GM19328 (cell line): ENCODE measurements around the gene ISLR2.
A peak's percentile ranks its signal among the peaks of the same experiment; 100 is the strongest.
"Not testable (repeated sequence)": the region's sequence is repeated elsewhere in the genome, so short reads cannot be mapped to it uniquely, and the experiment has no call there.

Source experiments
- ATAC-seq: cut with Tn5 transposase; IDR thresholded peaks from one replicate; pipeline ENCODE4 v1.9.1; 2021; ENCODE audit warnings: mild to moderate bottlenecking, moderate library complexity; ENCODE audit not compliant: unreplicated experiment

The ISLR2 gene

DNA sequence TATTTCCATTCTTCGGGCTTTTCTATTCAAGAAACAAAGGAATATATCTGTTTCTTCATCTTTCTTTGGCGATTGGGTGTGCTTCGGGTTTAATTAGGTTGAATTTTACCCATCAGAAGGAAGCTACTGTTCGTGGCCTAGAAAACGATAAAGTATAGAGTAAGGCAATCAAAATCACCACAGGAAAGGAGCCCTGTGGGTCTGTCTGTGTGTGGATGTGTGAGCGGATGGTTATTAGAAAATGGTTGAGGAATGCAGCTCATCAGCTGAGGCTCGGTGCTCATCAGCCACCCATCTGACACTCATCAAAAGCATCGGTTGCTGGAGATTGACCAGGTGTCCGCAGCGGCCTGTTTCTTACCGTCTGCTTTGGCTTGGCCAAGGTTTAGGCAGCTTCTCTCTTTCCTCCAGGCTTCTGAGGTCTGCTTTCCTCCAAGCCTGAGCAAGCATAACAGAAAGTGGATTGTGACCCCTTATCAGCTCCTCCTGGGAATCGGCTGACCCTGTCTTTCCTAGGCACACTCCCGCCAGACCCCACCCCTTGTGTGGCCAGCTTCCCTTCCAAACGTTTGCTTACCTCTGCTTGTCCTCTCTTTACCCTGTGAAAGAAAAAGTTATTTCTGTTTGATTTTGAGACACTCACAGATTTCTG lies 25.5 kb downstream of the ISLR2 start:
- ATAC-seq = no peak

DNA sequence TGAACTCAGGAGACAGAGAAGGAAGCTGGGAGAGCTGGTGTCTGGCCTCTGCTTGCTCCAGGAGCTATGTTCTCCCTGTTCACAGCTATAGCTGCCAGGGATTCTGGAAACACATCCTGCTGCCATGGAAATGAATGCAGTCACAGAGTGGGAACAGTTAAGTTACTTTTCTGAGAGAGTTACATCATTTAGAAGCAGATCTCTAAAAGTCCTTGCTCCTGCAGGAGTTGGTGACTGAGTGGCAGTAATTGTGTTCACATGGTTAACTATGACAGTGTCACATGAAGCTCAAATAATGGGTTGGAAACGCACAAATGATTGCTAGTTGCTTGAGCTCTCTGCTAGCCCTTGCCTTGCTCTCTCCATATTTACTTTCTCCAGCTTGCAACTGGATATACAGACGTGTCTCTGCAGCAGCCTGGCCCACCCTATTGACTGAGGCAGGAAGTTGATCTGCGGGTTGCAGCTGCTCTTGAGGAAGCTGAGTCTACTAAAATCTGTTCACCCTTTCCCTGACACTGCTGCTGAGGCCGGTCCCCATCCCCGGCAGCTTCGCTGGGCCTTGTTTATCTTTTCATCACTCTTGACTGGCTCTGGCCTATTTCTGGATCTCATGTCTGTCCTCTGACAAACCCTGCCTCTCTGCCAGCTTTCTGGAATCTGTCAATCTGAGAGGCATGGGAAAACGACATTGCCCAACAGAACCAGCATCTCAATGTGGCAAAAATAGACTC lies 26.5 kb downstream of the ISLR2 start:
- no peak for ATAC-seq

GRCh38 chr15:74157868-74158827 lies 27.8 kb downstream of the ISLR2 start:
- no peak for ATAC-seq

- ATAC-seq = peak; percentile 62
Measured at GRCh38 chr15:74158855-74159650, 28.7 kb downstream of the ISLR2 start.

- no peak for ATAC-seq
Measured at GRCh38 chr15:74159773-74160172, 29.4 kb downstream of the ISLR2 start.

DNA sequence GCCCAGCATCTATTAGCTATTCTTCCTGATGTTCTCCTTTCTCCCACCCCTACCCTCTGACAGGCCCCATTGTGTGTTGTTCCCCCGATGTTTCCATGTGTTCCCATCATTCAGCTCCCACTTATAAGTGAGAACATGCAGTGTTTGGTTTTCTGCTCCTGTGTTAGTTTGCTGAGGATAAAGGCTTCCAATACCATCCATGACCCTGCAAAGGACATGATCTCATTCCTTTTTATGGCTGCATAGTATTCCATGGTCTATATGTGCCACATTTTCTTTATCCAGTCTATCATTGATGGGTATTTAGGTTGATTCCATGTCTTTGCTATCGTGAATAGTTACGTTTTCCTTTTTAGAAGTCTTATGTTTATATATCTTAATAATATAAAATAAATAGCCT lies 30.0 kb downstream of the ISLR2 start:
- not testable (repeated sequence) for ATAC-seq

DNA sequence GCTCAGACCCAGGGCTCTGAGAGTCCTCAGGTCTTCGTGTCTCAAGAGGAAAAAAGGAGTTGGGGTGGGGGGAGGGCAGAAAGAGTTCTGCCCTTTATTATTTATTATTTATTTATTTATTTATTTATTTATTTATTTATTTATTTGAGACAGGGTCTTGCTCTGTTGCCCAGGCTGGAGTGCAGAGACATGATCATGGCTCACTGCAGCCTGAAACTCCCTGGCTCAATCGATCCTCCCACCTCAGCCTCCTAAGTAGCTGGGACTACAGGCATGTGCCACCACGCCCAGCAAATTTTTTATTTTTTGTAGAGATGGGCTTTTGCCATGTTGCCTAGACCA lies 31.8 kb downstream of the ISLR2 start:
- not testable (repeated sequence) for ATAC-seq

GRCh38 chr15:74165461-74165860 lies 35.1 kb downstream of the ISLR2 start:
- ATAC-seq = no peak

- no peak for ATAC-seq
Measured at GRCh38 chr15:74167891-74168331, 37.5 kb downstream of the ISLR2 start.

- ATAC-seq = no peak
Measured at GRCh38 chr15:74168711-74169126, 38.3 kb downstream of the ISLR2 start.

- ATAC-seq = no peak
Measured at GRCh38 chr15:74170071-74170844, 39.9 kb downstream of the ISLR2 start.

- ATAC-seq = no peak
Measured at GRCh38 chr15:74170875-74171578, 40.6 kb downstream of the ISLR2 start.

DNA sequence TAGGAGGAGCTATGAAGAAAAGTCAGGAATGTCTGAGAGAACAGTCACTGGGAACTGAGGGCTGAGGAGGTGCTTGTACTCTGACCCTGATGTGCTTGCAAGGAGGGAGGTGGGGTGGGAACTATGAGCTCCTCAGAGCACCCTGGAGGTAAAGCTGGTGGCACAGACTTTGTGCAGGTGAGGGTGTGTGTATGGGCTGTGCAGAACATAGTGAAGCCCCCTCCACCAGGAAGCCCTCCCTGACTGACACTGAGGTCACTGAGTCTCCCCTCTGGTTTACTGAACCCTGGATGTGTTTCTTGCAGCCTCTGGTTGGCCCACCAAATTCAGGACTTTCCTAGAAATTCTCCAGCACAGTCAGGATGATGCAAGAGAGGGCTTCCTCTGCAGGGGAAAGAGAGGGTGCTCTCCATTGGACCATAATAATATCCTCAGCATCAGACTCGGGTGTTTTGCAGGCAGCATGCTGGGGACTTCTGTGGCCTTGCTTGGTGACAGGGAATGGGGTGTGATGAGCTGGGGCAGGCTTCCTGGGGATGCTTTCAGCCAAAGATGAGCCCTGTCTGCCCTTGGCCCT lies 41.7 kb downstream of the ISLR2 start:
- no peak for ATAC-seq

- ATAC-seq = no peak
Measured at GRCh38 chr15:74172701-74173379, 42.5 kb downstream of the ISLR2 start.

- no peak for ATAC-seq
Measured at GRCh38 chr15:74173380-74174218, 43.2 kb downstream of the ISLR2 start, which contains the start of gene ISLR. TSS of gene ISLR (plus strand) at chr15:74173710. CDS start at chr15:74174859, 1,149 bp downstream.

GRCh38 chr15:74174219-74174957 lies 44.0 kb downstream of the ISLR2 start:
- no peak for ATAC-seq

- ATAC-seq = no peak
Measured at GRCh38 chr15:74174958-74175253, 44.5 kb downstream of the ISLR2 start.
